KG1 (cell line): ENCODE measurements around the gene IDH3G.
"Not testable (repeated sequence)": the region's sequence is repeated elsewhere in the genome, so short reads cannot be mapped to it uniquely, and the experiment has no call there.

Experiments
- DNase-seq: peaks from one replicate; lab custom pipeline; 2025; lab: John Stamatoyannopoulos, UW

IDH3G gene

GRCh38 chrX:153762626-153763173 is 31.5 kb downstream of the IDH3G start:
- DNase-seq = no peak

DNA sequence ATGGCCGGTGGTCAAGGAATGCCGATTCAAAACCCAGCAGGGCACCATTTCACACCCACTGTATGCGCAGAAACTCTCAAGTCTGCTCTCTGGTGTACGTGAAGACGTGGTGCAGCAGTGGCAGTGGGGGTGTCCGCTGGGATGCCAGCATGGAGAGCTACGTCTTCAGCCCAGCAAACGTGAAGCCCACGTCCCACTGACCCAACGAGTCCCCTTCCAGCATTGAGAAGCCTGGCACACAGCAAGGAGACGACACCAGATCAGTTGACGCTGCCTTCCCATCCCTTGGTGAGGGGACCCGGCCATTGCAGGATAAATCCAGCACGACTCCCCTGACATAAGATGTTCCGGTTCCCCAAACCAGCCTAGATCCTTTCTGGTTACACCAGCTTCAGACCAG is 32.3 kb downstream of the IDH3G start:
- DNase-seq = no peak

- DNase-seq = no peak
Observed at GRCh38 chrX:153755136-153755535, 39.0 kb downstream of the IDH3G start.

DNA sequence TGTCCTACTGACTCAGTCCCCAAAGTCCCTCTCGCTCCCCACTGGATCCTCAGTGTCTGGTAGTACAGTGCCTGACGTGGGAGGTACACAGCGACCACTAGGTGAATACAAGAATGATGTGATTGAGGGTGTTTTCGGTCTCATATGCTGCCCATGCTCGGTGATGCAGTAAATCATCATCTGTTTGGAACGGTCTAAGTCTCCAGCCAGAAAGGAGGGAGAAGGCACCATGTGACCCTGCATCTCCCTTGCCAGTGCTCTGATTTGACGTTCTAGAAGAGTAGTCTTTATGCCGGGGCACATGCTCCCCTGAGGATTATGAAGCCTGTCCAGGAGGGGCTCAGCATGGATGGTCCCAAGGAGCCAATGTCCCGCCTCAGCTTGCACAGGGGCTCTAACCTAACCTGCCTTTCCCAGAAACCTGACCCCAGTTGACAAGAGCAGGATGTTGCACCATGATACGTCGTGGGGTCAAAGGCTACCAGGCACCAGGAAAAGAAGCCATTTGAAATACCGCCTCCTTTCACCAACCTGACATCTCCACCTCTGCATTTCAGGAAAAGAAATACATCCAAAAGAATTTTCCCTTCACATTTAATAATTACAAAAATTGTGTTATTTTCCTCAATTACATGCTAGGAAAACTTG is 43.9 kb downstream of the IDH3G start:
- DNase-seq = no peak

GRCh38 chrX:153749017-153749416 is 45.2 kb downstream of the IDH3G start:
- not testable (repeated sequence) for DNase-seq

- DNase-seq = not testable (repeated sequence)
Observed at GRCh38 chrX:153746991-153747390, 47.2 kb downstream of the IDH3G start.

GRCh38 chrX:153746359-153746758 is 47.8 kb downstream of the IDH3G start:
- DNase-seq = no peak

- not testable (repeated sequence) for DNase-seq
Observed at GRCh38 chrX:153745067-153745433, 49.1 kb downstream of the IDH3G start.

GRCh38 chrX:153744210-153745066 is 49.7 kb downstream of the IDH3G start:
- DNase-seq = no peak

- DNase-seq = not testable (repeated sequence)
Observed at GRCh38 chrX:153743468-153744209, 50.5 kb downstream of the IDH3G start.

GRCh38 chrX:153742796-153743467 is 51.2 kb downstream of the IDH3G start:
- not testable (repeated sequence) for DNase-seq

DNA sequence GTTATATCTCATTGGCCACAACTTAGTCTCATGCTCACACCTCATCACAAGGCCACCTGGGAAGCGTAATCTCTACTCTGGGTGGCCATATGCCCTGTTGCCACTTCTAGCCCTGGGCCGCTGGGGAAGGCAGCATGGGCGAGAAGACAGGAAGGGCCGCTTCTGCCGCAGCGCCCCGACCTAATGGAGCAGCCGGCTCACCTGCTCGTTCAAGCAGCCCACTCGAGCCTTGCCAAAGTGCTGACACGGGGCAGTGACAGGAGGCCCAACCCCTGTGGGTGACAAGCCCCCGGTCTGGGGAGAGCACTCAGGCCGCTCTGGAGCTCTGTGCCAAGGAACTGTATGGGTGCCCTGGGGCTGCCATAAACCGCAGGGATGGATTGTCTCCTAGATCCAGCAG is 52.1 kb downstream of the IDH3G start:
- not testable (repeated sequence) for DNase-seq

GRCh38 chrX:153741446-153741845 is 52.7 kb downstream of the IDH3G start:
- DNase-seq = no peak

GRCh38 chrX:153740631-153741222 is 53.4 kb downstream of the IDH3G start:
- DNase-seq = no peak

DNA sequence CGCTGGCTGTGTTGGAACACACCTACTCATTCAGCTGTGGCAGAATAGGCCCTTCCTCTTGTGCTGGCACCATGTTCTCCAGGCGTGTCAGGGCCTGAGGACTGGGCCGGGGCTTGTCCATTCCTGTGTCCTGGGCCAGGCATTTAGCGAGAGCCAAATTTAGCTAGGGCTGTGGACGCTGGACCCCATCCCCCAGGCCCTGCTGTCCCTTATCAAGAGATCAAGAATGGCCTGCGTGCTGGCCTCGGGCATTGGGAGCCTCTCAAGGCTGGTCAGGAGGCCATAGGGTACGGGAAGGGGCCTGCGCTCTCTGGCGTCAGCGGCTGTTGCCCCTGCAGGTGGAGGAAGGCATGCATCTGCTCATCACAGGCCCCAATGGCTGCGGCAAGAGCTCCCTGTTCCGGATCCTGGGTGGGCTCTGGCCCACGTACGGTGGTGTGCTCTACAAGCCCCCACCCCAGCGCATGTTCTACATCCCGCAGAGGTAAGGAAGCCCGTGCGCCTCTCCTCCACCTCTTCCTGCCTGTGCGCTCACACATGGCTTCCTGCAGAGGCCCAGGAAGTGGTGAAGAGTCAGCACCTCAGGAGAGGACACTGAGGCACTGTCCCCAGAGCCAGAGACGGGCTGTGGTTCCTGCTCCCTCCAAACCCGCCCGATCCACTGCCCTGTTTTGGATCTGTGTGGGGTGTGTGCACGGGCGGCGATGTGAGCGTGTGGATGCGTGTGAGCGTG is 54.3 kb downstream of the IDH3G start:
- no peak for DNase-seq

GRCh38 chrX:153738056-153738605 is 56.0 kb downstream of the IDH3G start:
- no peak for DNase-seq

DNA sequence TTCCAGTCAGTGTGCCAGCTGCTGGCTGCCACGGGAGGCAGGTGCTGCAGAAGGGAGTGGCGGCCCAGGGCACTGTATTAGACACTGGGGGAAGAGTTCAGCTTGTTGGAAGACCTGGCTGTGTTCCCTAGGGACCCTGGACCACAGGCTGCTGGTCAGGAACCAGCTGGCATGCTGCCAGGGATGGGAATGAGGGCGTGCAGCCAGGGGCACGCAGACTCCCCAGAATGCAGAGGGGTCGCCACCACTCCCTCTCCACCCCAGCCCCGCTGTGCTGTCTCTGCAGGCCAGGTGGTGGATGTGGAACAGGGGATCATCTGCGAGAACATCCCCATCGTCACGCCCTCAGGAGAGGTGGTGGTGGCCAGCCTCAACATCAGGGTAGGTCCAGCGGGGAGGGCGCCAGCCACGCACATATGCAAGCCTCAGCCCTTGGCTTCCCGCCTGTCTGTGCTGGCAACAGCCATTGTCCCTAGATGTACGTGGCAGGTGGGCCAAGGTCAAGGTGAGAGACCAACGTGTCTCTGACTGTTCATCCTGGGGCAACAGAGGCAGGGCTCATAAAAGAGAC is 57.2 kb downstream of the IDH3G start:
- DNase-seq = no peak

DNA sequence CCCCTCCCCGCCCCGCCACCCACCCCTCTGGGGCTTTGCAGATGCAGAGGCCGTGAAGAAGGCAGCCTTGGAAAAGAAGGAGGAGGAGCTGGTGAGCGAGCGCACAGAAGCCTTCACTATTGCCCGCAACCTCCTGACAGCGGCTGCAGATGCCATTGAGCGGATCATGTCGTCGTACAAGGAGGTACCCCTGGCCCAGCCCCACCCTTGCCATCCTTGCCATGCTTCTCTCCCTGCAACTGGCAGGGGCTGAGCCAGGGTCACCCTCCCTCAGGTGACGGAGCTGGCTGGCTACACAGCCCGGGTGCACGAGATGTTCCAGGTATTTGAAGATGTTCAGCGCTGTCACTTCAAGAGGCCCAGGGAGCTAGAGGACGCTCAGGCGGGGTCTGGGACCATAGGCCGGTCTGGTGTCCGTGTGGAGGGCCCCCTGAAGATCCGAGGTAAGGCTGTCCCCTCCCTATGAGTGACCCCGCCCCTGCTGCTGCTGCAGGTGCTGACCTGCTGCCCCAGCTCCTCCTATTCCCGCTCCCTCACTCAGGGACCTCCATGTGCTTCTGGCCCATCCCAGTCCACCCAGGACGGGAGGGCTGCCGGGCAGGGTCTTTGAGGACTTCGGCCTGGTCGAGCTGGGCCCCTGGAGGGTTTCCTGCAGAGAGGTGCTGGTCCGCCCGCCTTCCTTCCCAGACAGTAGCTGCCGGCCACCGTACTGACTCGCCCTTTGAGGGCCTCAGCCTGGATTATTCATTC is 57.9 kb downstream of the IDH3G start:
- no peak for DNase-seq
